ENCODE results near the gene CD46. TPM values are rescaled to one million over a fixed set of nuclear protein-coding genes. Genes with fewer than 3 reads are reported as not detected.
"Not testable (repeated sequence)": the region's sequence is repeated elsewhere in the genome, so short reads cannot be mapped to it uniquely, and the experiment has no call there.

The CD46 gene
- 100 to 1,000 TPM; 121 to 216 (median 127) TPM for total RNA-seq
- polyA plus RNA-seq, result 100 to 1,000 TPM; 109 to 165 TPM
- 153 reads per million, percentile 90 among the genes with 10 or more reads in this experiment for total RNA-seq

DNA sequence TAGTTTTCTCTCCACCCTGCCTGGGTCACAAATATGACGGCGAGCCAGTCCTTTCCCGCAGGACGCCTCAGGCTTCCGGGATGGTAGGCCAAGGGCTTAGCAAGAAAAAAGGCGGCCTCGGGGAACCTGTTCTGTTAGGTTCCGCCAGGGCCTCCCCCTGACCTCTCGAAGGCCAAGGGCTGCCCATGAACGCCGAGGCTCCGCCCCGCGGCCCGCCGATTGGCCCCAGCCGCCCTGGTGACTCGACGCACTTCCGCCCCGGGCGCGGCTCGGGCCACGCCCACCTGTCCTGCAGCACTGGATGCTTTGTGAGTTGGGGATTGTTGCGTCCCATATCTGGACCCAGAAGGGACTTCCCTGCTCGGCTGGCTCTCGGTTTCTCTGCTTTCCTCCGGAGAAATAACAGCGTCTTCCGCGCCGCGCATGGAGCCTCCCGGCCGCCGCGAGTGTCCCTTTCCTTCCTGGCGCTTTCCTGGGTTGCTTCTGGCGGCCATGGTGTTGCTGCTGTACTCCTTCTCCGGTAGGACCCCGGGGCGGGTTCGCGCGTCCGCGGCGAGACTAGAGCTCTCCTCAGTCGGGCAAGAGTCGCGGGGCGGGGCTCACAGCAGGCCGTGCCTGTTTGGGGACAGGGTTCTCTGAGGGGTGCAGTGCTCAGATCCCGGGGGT, at the start of gene CD46:
TSS of gene CD46 (plus strand) at position 265 of the 666 bp plus-strand sequence. CDS start at position 424, 159 bp downstream.
- peak within 1 kb of the TSS; percentile 92 for H3K4me3 ChIP-seq (ENCODE audit: low read length)
- H3K4me1 ChIP-seq (ENCODE audit: control insufficient read depth in 2 of 2, insufficient read depth in 2 of 2, low read length in 2 of 2), result peaks cover 27 to 50% of the 10 kb centered on the region in 2 donors
- H3K36me3 ChIP-seq (ENCODE audit: control insufficient read depth in 2 of 3, insufficient read depth in 3 of 3, low read length in 3 of 3), result peaks cover 0 to 8% (median 0%) of the 10 kb centered on the region in 3 experiments
- Mint-ChIP-seq H3K4me1 (peaks cover 49 to 93% (median 86%) of the 10 kb centered on the region in 7 donors), H3K36me3 (peaks cover 4 to 10% (median 6%) of the 10 kb centered on the region in 5 donors), H3K27ac (peak within 1 kb of the TSS; percentile 96 to 99 (median 97)), H3K4me3 (peak within 1 kb of the TSS; percentile 94 to 100 (median 99)), H3K9me3 (peaks cover 0 to 1% (median 0%) of the 10 kb centered on the region in 11 donors), H3K27me3 (peaks cover 0 to under 1% (median 0%) of the 10 kb centered on the region in 5 donors)
- ChIA-PET CTCF (no interaction called here), POLR2A (interaction anchor here (0.6 to 1.7 kb wide), 6 partner anchors 11 to 117 kb away, joined by 3 to 6 read pairs (median 4); no protein-coding TSS in a partner anchor)
- peak within 1 kb of the TSS; percentile 90 for H3K27ac ChIP-seq (ENCODE audit: low read depth, low read length)
- ATAC-seq (peak; percentile 99), DNase-seq (peak; percentile 88 to 95 (median 90))
- H3K27me3 ChIP-seq (ENCODE audit: control insufficient read depth in 2 of 2, insufficient read depth in 2 of 2, low read length in 2 of 2), result no peaks in the 10 kb centered on the region
- no peaks in the 10 kb centered on the region for H3K9me3 ChIP-seq (ENCODE audit: control insufficient read depth in 2 of 3, low read length in 3 of 3)
- intact Hi-C loops (cut with micrococcal nuclease), result loop anchor here (1.0 to 10.0 kb wide), 10 partner anchors 45 to 1117 kb away; partner anchors contain the start of genes CD55 (in 1 of the 2), CR1L (in 1 of the 2) and DYRK3 (in 1 of the 2)

DNA sequence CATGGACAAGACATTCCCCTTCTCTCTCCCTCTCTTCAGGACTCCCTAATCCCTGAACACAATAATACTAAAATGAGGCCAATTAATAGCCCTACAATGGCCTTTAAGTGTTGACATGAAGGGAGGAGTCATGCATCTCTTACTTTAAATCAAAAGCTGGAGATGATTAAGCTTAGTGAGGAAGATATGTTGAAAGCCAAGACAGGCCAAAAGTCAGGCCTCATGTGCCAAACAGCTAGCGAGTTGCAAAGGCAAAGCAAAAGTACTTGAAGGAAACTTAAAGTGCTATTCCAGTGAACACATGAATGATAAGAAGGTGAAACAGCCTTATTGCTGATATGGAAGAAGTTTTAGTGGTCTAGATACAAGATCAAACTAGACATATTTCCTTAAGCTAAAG, 49.5 kb upstream of the CD46 start:
- intact Hi-C loops (cut with micrococcal nuclease), result no loop called here
- CTCF ChIA-PET, result no interaction called here
- Histone ChIP-seq H3K4me3 (ENCODE audit: low read length) (no peak overlapping the region), H3K27me3 (ENCODE audit: control insufficient read depth in 2 of 2, insufficient read depth in 2 of 2, low read length in 2 of 2) (no peaks in the 10 kb centered on the region), H3K36me3 (ENCODE audit: control insufficient read depth in 2 of 3, insufficient read depth in 3 of 3, low read length in 3 of 3) (no peaks in the 10 kb centered on the region), H3K27ac (ENCODE audit: low read depth, low read length) (no peak overlapping the region), H3K4me1 (ENCODE audit: control insufficient read depth in 2 of 2, insufficient read depth in 2 of 2, low read length in 2 of 2) (no peaks in the 10 kb centered on the region), H3K9me3 (ENCODE audit: control insufficient read depth in 2 of 3, low read length in 3 of 3) (no peaks in the 10 kb centered on the region)
- no peak for DNase-seq
- Mint-ChIP-seq H3K27me3 (peaks cover 0 to 30% (median 0%) of the 10 kb centered on the region in 5 donors), H3K36me3 (no peaks in the 10 kb centered on the region), H3K4me3 (no peak overlapping the region), H3K27ac (no peak overlapping the region), H3K9me3 (no peaks in the 10 kb centered on the region), H3K4me1 (no peaks in the 10 kb centered on the region)
- POLR2A ChIA-PET, result no interaction called here
- ATAC-seq, result no peak

DNA sequence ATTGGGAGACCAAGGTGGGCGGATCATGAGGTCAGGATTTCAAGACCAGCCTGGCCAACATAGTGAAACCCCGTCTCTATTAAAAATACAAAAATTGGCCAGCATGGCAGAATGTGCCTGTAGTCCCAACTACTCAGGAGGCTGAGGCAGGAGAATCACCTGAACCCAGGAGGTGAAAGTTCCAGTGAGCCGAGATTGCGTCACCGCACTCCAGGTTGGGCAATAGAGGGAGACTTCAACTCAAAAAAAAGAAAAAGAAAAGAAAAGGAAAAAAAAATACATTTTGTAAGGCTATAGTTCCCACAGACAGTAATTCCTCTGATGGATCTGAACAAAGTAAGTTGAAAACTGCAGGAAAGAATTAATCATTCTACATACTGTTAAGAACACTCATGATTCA, 48.1 kb upstream of the CD46 start:
- no peaks in the 10 kb centered on the region for H3K9me3 ChIP-seq (ENCODE audit: control insufficient read depth in 2 of 3, low read length in 3 of 3)
- no peaks in the 10 kb centered on the region for H3K36me3 ChIP-seq (ENCODE audit: control insufficient read depth in 2 of 3, insufficient read depth in 3 of 3, low read length in 3 of 3)
- ChIA-PET POLR2A (no interaction called here), CTCF (no interaction called here)
- Mint-ChIP-seq H3K36me3 (no peaks in the 10 kb centered on the region), H3K4me1 (no peaks in the 10 kb centered on the region), H3K9me3 (no peaks in the 10 kb centered on the region), H3K27ac (peak overlapping the region in 1 of 9 donors; percentile 16), H3K4me3 (no peak overlapping the region), H3K27me3 (peaks cover 0 to 32% (median 0%) of the 10 kb centered on the region in 5 donors)
- intact Hi-C loops (cut with micrococcal nuclease), result no loop called here
- H3K27ac ChIP-seq (ENCODE audit: low read depth, low read length), result no peak overlapping the region
- no peak overlapping the region for H3K4me3 ChIP-seq (ENCODE audit: low read length)
- H3K27me3 ChIP-seq (ENCODE audit: control insufficient read depth in 2 of 2, insufficient read depth in 2 of 2, low read length in 2 of 2), result no peaks in the 10 kb centered on the region
- H3K4me1 ChIP-seq (ENCODE audit: control insufficient read depth in 2 of 2, insufficient read depth in 2 of 2, low read length in 2 of 2), result no peaks in the 10 kb centered on the region
- DNase-seq, result no peak
- ATAC-seq, result no peak

DNA sequence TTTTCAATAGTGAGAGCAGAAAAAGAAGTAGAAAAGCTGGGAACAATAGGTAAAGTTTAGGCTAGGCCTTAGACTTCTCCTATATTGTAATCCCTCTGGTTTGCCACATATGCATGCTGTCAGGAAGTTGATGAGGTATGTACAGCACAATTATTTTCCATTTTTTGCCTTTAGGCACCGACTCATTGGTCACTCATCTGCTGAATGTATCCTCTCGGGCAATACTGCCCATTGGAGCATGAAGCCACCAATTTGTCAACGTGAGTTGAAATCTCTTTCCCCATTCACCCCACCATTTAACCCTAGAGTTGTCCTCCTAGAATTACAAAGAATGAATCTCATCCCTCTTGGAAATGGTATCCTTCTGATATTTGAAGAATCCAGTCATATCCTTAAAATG, 43.9 kb upstream of the CD46 start:
- H3K9me3 Mint-ChIP-seq; DNase-seq; H3K36me3 Mint-ChIP-seq; H3K4me1 Mint-ChIP-seq; H3K27ac ChIP-seq (ENCODE audit: low read depth, low read length); H3K27ac Mint-ChIP-seq; H3K4me1 ChIP-seq (ENCODE audit: control insufficient read depth in 2 of 2, insufficient read depth in 2 of 2, low read length in 2 of 2); CTCF ChIA-PET; H3K4me3 ChIP-seq (ENCODE audit: low read length); intact Hi-C loops (cut with micrococcal nuclease); H3K9me3 ChIP-seq (ENCODE audit: control insufficient read depth in 2 of 3, low read length in 3 of 3); H3K4me3 Mint-ChIP-seq; ATAC-seq; POLR2A ChIA-PET; H3K27me3 ChIP-seq (ENCODE audit: control insufficient read depth in 2 of 2, insufficient read depth in 2 of 2, low read length in 2 of 2); H3K36me3 ChIP-seq (ENCODE audit: control insufficient read depth in 2 of 3, insufficient read depth in 3 of 3, low read length in 3 of 3): not testable (repeated sequence)
- peaks cover 0 to 26% (median 0%) of the 10 kb centered on the region in 5 donors for H3K27me3 Mint-ChIP-seq

DNA sequence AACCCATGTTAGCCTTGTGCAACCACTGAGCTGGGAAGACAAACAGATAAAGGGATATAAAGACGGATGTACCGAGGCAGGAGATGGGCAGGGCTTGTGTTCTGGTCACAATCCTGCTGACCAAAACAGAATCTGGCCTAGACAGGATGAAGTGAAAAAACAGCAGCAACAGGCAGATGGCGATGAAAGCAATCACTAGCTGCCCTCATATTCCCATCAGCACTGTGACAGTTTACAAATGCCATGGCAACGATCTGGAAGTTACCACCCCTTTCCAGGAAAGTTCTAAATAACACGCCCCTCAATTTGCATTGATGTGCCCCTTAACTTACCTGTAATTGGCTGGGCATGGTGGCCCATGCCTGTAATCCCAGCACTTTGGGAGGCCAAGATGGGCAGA, 40.6 kb upstream of the CD46 start:
- Mint-ChIP-seq H3K4me1 (peaks cover 0 to 2% (median 0%) of the 10 kb centered on the region in 7 donors), H3K36me3 (no peaks in the 10 kb centered on the region), H3K9me3 (no peaks in the 10 kb centered on the region), H3K27ac (peak overlapping the region in 2 of 9 donors; percentile 68 to 71), H3K4me3 (no peak overlapping the region), H3K27me3 (peaks cover 0 to 20% (median 0%) of the 10 kb centered on the region in 5 donors)
- ChIA-PET POLR2A (interaction anchor here (1.0 kb wide), 1 partner anchor 86 kb away, joined by 5 read pairs; no protein-coding TSS in a partner anchor), CTCF (interaction anchor here (1.2 kb wide), 1 partner anchor 86 kb away, joined by 6 read pairs; no protein-coding TSS in a partner anchor)
- Histone ChIP-seq H3K4me1 (ENCODE audit: control insufficient read depth in 2 of 2, insufficient read depth in 2 of 2, low read length in 2 of 2) (no peaks in the 10 kb centered on the region), H3K27me3 (ENCODE audit: control insufficient read depth in 2 of 2, insufficient read depth in 2 of 2, low read length in 2 of 2) (no peaks in the 10 kb centered on the region), H3K4me3 (ENCODE audit: low read length) (no peak overlapping the region), H3K9me3 (ENCODE audit: control insufficient read depth in 2 of 3, low read length in 3 of 3) (no peaks in the 10 kb centered on the region), H3K36me3 (ENCODE audit: control insufficient read depth in 2 of 3, insufficient read depth in 3 of 3, low read length in 3 of 3) (no peaks in the 10 kb centered on the region), H3K27ac (ENCODE audit: low read depth, low read length) (no peak overlapping the region)
- ATAC-seq (no peak), DNase-seq (no peak)
- intact Hi-C loops (cut with micrococcal nuclease), result loop anchor here in 1 of 2 donors (10.0 kb wide), 1 partner anchor 254 kb away; no protein-coding TSS in a partner anchor

DNA sequence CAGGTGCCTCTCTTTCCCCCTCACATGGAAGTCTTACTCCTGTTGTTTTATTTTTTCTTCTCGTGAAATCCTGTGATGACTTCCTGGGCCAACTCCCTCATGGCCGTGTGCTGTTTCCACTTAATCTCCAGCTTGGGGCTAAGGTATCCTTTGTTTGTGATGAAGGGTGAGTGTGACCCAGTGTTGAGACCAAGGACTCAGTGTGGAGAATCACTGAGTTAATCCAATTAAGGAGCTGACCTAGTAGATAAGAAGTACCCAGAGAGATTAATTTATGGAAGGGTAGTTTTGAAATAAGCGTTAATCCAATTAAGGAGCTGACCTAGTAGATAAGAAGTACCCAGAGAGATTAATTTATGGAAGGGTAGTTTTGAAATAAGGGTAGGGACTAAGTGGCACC, 39.2 kb upstream of the CD46 start:
- H3K36me3 Mint-ChIP-seq; DNase-seq; H3K4me1 ChIP-seq (ENCODE audit: control insufficient read depth in 2 of 2, insufficient read depth in 2 of 2, low read length in 2 of 2); H3K9me3 Mint-ChIP-seq; H3K9me3 ChIP-seq (ENCODE audit: control insufficient read depth in 2 of 3, low read length in 3 of 3); H3K27ac Mint-ChIP-seq; ATAC-seq; H3K36me3 ChIP-seq (ENCODE audit: control insufficient read depth in 2 of 3, insufficient read depth in 3 of 3, low read length in 3 of 3); H3K27ac ChIP-seq (ENCODE audit: low read depth, low read length); H3K27me3 ChIP-seq (ENCODE audit: control insufficient read depth in 2 of 2, insufficient read depth in 2 of 2, low read length in 2 of 2); H3K4me1 Mint-ChIP-seq; H3K4me3 ChIP-seq (ENCODE audit: low read length): not testable (repeated sequence)
- ChIA-PET POLR2A (interaction anchor here (1.4 kb wide), 1 partner anchor 251 kb away, joined by 3 read pairs; no protein-coding TSS in a partner anchor), CTCF (interaction anchor here (2.0 kb wide), 1 partner anchor 85 kb away, joined by 5 read pairs; no protein-coding TSS in a partner anchor)
- intact Hi-C loops (cut with micrococcal nuclease), result loop anchor here (1.0 to 10.0 kb wide), 3 partner anchors 85 to 252 kb away; no protein-coding TSS in a partner anchor
- Mint-ChIP-seq H3K4me3 (peak overlapping the region in 1 of 10 donors; percentile 22), H3K27me3 (peaks cover 0 to 19% (median 0%) of the 10 kb centered on the region in 5 donors)

Data from naive thymus-derived CD4-positive, alpha-beta T cell (primary cell).